GM19240 (cell line): Measurements from ENCODE around the gene TMC4.
"Not testable (repeated sequence)": the region's sequence is repeated elsewhere in the genome, so short reads cannot be mapped to it uniquely, and the experiment has no call there.

ENCODE experiments used
- DNase-seq: peaks from one replicate; pipeline ENCODE4 v3.0.0; 2011; ENCODE audit warnings: low spot score; ENCODE audit not compliant: insufficient read length

Gene TMC4, protein sequence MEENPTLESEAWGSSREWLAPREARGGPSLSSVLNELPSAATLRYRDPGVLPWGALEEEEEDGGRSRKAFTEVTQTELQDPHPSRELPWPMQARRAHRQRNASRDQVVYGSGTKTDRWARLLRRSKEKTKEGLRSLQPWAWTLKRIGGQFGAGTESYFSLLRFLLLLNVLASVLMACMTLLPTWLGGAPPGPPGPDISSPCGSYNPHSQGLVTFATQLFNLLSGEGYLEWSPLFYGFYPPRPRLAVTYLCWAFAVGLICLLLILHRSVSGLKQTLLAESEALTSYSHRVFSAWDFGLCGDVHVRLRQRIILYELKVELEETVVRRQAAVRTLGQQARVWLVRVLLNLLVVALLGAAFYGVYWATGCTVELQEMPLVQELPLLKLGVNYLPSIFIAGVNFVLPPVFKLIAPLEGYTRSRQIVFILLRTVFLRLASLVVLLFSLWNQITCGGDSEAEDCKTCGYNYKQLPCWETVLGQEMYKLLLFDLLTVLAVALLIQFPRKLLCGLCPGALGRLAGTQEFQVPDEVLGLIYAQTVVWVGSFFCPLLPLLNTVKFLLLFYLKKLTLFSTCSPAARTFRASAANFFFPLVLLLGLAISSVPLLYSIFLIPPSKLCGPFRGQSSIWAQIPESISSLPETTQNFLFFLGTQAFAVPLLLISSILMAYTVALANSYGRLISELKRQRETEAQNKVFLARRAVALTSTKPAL

DNA sequence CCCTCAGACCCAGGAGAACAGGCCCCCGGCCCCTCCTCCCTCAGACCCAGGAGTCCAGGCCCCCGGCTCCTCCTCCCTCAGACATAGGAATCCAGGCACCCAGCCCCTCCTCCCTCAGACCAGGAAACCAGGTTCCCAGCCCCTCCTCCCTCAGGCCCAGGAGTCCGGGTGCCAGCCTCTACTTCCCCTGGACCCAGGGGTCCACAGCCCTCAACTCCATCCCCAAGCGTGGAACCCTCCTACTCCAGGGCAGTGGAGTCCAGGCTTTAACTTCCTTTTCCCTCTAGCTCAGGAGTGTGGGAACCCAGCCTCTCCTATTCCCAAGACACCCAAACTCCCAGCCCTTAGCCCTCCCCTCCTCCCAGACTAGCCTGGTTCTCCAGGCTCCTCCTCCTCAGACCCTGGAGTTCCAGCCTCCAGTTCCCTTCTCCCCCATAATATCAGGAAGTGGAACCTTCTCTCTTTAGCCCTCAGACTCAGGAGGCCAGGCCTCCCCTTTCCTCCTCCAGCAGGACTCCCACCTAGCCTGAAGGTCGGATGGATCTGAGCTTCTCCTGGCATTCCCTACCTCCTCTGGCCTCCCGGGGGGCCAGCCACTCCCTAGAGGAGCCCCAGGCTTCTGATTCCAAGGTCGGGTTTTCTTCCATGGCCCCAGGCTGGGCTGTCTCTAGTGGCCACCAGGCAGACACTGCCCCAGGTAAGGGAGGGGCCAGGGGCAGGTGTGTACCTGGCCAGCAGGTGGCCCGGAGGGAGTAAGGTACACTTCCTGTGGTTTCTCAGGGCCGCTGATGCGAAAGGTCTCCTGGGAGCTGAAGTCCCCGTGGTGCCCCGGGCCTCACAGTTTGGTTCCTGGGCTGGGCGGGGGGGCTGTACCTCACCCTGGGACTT lies at the start of gene TMC4:
Gene TMC4 (minus strand): TSS at position 690 of the 888 bp plus-strand sequence. CDS start 43 bp downstream, at position 647.
- no peak for DNase-seq

DNA sequence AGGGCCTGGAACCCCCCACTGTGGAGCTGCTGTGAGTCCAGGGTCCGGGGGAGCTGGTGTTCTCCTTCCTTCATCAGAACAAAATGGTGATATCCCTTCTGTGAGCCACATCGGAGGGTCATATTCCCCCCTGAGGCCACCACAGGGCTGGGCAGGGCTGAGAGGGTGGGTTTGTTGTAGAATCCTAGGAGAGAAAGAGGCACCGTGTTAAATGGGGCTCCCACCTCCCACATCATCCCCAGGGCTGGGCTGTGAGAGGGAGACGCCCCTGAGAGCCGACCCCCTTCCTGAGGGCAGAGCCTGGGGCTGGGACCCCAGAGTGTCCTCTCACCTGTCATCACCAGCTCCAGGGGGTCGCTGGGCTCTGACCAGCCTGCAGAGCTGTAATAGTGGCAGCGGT lies 49.0 kb upstream of the TMC4 start:
- DNase-seq = not testable (repeated sequence)

DNA sequence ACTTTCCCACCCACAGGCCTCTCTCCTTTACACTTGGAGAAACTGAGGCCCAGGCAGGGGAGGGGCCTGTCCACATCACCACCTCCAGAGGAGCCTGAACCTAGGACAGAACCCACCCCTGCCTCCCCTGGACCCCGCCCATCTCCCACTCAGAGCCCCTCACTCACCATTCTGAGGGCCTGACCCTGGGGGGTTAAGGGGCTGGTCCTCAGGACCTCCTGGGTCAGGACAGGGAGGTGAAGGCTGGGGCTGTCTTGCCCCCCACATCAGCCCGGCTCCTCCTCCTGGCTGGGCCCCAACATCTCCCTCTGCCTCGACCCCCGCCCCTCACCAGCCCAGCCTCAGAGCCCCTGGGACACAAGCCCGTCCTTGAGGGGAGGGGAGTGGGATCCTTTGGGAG lies 46.7 kb upstream of the TMC4 start:
- not testable (repeated sequence) for DNase-seq

DNA sequence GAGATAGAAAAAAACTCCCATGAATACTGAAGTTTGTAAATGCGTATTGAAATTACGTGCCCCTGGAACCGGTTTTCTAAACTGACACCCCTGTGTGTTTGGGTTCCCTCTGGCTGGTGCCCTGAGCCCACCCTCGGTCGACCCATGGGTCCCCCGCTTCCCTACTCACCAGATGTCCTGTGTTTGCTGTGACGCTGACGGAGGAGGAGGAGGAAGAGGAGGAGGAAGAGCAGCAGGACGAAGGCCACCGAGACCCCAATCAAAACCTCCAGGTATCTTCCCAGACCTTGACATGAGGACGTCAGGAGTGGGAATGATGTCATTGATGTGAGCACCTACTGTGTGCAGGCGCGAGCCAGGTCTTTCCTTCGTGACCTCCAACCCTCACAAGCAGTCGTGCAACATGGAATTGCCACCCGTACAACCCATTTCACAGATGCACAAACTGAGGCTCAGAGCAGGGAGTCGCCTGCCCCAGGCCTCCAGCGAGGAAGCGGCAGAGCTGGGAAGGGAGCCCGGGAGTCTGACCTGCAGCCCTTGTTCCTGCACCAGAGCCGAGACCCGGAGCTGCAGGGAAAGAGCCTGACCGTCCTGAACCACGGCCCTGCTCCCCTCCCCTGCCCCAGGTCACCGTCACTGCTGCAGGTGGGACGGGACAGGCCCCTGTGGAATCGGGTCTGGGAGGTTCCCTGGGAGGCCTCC lies 46.2 kb upstream of the TMC4 start:
- no peak for DNase-seq

DNA sequence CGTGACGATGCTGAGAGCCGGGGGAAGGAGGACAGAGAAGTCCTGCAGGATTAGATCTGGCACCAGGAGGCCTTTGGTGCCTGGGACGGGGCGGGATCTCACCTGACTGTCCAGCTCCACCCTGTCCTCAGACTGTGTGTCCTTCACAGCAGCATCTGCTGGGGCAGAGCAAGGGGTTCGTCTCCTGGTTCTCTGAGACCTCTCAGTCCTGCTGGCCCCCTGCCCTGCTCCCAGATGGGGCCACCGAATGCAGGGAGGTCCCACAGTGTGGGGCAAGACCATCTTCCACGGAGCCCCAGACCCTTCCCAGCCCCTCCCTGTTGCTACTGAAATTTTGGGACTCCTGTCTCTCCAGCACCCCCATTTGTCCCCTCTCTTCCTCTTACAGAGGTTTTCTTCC lies 45.3 kb upstream of the TMC4 start:
- DNase-seq = no peak

DNA sequence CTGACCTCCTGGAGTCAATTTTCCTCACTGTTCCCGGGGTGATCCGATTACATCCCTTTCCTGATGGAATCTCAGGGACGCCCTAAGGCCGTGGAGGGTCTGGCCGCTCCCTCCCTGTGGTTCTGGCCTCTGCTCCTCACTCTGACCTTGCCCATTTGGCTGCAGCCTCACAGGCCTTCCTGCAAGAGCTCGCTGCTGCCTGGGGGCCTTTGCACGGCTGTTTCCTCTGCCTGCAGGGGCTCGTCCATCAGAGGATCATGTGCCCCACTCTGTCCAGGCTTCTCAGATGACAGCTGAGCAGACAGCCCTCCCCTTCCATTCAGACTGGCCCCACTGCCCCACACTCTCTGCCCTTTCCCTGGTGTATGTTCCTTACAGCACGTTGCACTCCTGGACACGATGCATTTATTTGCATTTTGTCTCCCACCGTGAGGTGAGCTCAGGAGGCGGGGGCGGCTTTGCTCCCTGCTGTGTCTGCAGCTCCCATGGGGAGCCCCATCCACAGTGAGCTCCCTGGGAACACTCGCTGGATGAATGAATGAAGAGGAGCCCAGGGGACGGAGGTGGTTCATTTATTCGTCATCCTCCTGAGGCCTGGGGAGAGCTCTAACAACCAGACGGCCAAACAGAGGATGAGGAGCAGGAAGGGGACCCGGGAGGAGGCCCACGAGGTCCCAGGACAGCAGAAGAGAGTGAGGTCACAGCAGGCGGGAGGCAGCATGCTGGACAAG lies 44.7 kb upstream of the TMC4 start:
- not testable (repeated sequence) for DNase-seq

DNA sequence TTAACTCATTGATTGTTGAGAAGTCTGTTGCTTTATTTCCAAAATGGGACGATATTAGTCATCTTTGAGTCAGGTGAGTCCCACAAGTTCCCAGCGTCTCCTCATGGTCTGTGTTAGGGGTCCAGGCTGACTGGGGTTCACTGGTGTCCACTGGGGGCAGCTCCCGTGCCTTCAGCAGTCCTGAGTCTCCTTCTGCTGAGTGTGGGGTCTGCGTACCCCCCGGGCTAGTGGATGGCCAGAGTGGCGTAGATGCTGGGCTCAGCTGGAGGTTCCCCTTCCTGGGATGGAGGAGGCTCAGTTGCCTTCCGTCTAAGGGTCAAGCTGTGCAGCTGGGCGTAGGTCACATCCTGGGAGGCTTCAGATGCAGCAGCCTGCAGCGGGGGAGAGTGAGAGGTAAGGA lies 43.9 kb upstream of the TMC4 start:
- DNase-seq = no peak

DNA sequence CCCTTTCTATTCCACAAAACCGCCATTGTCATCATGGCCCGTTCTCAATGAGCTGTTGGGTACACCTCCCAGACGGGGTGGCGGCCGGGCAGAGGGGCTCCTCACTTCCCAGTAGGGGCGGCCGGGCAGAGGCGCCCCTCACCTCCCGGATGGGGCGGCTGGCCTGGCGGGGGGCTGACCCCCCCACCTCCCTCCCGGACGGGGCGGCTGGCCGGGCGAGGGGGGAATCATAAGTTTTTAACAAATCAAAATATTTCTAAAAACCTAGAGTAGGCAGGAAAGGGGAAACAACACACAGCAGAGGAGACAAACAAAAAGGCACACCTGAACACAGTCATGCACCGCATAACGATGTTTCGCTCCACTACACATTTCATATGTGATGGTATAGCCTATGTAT lies 41.8 kb upstream of the TMC4 start:
- DNase-seq = not testable (repeated sequence)

DNA sequence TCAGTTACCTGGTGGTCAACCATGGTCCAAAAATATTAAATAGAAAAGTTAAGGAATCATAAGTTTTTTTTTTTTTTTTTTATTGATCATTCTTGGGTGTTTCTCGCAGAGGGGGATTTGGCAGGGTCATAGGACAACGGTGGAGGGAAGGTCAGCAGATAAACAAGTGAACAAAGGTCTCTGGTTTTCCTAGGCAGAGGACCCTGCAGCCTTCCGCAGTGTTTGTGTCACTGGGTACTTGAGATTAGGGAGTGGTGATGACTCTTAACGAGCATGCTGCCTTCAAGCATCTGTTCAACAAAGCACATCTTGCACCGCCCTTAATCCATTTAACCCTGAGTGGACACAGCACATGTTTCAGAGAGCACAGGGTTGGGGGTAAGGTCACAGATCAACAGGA lies 41.3 kb upstream of the TMC4 start:
- not testable (repeated sequence) for DNase-seq

DNA sequence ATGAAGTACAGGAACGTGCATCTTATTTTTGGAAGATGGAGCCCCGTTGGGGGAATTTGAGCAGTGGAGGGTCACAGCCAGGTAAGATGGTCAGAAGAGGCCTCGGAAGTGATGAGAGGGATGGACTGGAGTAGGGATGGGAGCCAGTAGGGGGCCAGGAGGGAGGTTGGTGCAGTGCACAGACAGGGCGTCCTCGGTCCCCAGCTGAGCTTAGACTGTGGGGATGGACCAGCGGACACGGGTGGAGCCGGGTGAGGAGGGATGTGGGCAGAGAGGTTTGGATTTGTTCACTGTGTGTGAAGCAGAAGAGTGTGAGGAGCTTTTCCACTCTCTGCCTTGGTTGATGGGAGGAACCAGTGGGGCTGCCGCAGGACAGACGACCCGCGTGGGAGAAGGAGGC lies 38.3 kb upstream of the TMC4 start:
- no peak for DNase-seq

DNA sequence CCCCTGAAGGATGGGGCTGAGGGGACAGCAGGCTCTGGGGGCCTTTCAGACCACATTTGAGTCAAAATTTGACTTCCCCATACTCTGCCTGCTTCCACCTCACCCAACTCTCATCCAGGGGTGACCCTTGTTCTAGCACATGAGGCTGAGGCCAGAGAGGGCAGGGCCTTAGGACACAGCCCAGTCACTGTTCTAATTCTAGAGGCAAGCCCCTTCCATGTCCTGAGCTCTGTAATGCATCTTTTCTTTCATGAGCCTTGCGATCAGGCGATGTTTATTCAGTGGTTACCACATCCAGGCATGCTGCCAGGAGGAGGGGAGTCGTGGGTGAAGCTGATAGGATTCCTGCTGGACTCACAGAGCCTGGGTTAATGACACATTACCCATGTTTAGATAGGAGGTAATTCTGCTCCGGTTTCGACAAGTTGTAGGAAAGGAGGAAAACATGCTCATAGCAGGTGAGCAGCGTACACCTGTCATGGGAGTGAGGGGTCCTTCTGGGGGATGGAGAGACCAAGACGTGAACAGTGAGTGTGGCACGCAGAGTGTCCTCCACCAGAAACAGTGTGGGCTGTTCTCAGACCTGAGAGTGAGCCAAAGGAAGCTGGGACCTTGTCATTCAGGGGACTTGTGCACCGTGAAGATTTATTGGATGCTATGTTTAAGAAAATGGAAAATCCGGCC lies 37.0 kb upstream of the TMC4 start:
- no peak for DNase-seq

DNA sequence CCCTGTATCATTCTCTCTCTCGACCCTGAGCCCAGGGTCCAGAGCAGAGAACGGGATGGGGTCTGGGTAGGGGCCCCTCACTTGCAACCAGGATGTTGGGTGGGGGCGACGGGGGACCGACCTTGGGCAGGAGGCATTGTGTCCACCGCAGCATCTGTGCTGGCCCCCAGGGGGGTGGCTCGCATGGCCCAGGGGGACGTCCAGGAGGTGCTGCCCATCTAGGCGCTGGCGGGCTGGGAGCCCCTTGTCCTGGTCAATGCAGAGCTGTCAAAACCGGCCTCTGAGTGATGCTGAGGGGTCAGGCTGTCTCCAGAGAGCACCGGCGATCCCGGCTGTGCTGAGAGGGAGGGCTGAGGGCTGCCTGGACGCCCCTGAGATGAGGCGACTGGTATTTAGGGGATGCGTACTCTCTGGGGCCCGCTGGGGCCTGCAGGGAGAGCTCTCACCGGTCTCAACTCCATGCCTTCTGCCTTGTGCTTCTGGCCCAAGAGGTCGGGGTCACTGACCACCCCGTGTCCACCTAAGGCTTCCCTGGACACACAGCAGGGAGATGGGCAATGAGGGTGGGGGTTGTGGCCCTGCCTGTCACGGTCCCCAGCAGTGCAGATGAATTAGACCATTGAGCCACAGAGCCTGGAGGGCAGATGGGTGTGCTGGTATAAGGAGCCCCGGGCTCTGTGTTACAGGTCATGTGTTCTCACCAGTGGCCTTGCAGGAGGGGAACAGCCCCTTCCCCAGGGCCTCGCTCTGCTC lies 36.3 kb upstream of the TMC4 start:
- no peak for DNase-seq

DNA sequence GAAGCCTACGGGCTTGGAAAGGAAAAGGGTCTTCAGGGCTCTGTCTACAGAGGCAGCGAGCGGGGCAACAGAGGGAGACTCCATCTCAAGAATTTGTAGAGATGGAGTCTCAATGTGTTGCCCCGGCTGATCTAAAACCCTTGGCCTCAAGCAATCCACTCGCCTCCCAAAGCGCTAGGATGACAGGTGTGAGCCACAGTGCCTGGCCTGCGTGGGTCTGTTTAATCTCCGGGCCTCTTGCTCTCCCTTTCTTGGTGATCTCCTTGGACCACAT lies 35.8 kb upstream of the TMC4 start:
- no peak for DNase-seq

DNA sequence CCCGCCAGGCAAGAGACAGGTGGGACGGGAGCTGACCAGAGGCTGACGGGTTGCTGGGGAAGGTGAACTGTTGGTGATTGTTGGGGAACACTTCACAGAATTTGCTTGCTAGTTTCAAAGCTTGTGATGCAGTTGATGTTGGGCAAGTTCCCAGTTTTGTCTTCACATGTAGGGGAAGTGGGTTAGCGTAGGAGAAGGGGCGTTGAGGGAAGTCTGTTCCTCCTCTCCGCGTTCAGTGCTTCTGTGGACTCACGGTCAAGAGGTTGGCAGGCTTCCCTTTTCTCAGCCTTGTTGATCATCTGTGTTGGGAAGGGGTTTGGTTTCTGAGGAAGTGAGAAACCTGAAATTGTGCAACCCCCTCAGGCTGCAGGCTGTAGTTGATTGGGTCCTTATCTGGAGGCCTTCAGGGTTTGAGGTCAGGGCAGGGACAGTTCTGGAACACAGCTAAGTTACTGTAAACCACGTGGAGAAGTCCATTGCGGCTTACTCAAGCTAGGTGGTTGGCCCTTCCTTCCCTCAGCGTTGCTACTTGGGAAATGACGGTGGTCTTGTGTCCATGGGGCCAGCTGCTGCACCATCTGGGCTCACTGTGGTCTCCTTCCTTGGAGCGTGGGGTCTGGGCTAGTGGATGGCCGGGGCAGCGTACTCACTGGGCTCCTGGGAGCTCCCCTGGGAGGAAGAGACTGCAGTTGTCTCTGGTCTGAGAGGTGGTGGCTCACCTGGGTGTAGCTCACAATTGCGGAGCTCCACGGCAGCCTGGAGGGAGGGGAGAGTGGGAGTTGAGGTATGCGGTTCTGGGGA lies 35.2 kb upstream of the TMC4 start:
- DNase-seq = no peak

DNA sequence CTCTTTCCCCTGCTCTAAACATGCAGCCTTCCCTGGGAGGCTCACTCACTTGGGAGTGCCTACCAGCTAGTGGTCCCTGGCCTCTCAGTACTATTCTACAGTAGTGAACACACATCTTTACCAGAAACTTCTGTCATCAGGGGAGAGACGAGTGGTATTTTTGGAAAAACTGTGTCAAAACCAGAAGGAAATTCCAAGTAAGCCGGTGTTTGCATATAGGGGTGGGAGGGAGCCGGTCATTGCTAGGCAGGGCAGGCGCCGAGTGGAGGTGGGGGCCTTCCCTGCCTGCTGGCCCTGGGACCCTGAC lies 34.7 kb upstream of the TMC4 start:
- no peak for DNase-seq

DNA sequence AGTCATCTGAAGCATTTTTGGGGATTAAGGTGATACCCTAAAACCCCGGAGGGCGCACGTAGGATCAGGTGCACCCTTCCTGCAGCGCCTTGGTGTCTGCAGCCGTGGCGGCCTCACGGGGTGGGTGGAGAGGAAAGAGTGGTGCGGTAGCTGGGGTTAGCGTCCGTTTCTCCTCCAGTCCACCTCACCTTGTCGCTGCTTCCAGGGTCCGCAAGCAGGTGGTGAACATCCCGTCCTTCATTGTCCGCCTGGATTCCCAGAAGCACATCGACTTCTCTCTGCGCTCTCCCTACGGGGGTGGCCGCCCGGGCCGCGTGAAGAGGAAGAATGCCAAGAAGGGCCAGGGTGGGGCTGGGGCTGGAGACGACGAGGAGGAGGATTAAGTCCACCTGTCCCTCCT lies 34.2 kb upstream of the TMC4 start:
- not testable (repeated sequence) for DNase-seq

DNA sequence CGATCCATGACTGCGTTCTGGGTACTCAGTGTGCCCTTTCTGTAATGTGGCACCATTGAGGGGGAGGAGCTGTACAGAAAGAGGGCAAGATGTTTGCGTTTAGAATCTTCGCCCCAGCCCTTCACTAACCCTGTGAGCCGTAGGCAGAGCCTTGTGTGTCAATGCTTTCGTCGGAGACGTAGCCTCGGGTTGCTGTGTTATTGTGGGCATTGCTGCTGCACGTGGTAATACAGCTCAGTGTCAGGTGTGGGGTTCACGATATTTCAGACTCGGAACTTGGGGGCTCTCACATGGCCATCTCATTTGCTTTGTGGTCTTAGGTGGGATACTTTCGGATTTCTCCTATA lies 33.8 kb upstream of the TMC4 start:
- DNase-seq = no peak

DNA sequence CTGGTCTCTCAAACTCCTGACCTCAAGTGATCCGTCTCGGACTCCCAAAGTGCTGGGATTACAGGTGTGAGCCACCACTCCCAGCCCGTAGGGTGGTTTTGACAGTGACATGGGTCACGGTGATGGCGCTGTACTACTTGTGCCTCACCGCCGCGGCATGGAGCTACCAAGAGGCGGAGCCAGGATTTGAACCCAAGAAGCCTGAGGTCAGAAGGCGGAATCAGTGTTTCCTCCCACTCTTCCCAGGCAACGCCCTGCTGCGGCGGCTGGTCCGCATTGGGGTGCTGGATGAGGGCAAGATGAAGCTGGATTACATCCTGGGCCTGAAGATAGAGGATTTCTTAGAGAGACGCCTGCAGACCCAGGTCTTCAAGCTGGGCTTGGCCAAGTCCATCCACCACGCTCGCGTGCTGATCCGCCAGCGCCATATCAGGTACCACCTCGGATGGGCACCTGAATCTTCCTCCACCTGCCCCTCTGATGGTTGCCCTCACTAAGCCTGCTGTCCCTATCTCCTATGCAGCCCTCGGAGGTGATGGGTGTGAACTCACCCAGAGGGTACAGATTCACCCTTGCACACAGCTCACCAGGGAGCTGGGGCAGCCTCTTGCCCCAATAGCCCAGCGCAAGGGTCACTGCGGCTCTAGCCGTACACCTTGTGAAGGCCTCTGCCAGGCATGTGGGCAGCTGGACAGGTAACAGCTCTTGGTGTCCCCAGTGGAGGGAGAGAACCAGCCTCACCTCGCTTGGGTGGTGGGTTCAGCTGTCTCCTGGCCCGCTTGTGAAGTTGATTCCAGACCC lies 33.3 kb upstream of the TMC4 start:
- no peak for DNase-seq
